ENCODE data around the gene ZAP70. TPM values are rescaled to one million over a fixed set of nuclear protein-coding genes. Genes with fewer than 3 reads are reported as not detected.

The ZAP70 gene
- total and polyA plus RNA-seq, 2 donors (not counting 3 experiments of a cell fraction or from before 2014, with no cell fraction given), result 0.14 TPM; not detected in 1

- Histone ChIP-seq H3K9ac (replicated peaks; ENCODE audit: extremely low read depth, insufficient read depth, low read length) (no peak overlapping the region), H2AFZ (ENCODE audit: low read depth, low read length) (no peak overlapping the region), H3K9me3 (replicated peaks; ENCODE audit: control insufficient read depth, insufficient read depth, low read length) (no peaks in the 10 kb centered on the region), H3K27me3 (ENCODE audit: control insufficient read depth in 2 of 2, insufficient read depth in 2 of 2, low read length in 2 of 2) (no peaks in the 10 kb centered on the region), H3K4me1 (ENCODE audit: control insufficient read depth, extremely low read depth, insufficient read depth, low read length) (no peaks in the 10 kb centered on the region), H3K27ac (ENCODE audit: insufficient read depth, low read depth, low read length) (no peak overlapping the region), H3K4me2 (ENCODE audit: insufficient read depth, low read length) (no peak overlapping the region), H3K79me2 (ENCODE audit: control insufficient read depth, insufficient read depth, low read length) (no peaks in the 10 kb centered on the region), H3K4me3 (replicated peaks in 1 of 3; ENCODE audit: insufficient read depth in 1 of 3, low read depth in 1 of 3, low read length in 3 of 3) (no peak overlapping the region), H3K9me1 (replicated peaks; ENCODE audit: control insufficient read depth, extremely low read depth, insufficient read depth, low read length) (no peaks in the 10 kb centered on the region), H4K20me1 (replicated peaks; ENCODE audit: control insufficient read depth, extremely low read depth, insufficient read depth, low read length) (no peaks in the 10 kb centered on the region), H3K36me3 (ENCODE audit: control insufficient read depth in 2 of 2, extremely low read depth in 1 of 2, insufficient read depth in 2 of 2, low read length in 2 of 2) (no peaks in the 10 kb centered on the region)
- ChIA-PET CTCF (interaction anchor here (1.0 to 9.1 kb wide), 3 partner anchors 14 to 557 kb away, joined by 3 to 68 read pairs (median 4); no protein-coding TSS in a partner anchor), POLR2A (interaction anchor here (0.6 kb wide), 1 partner anchor 20 kb away, joined by 4 read pairs; no protein-coding TSS in a partner anchor)
- intact Hi-C loops (cut with micrococcal nuclease) (no loop called here), dilution Hi-C loops (cut with MboI; ENCODE audit: extremely low pct_ligation_motif_present, low sequenced_read_pairs) (no loop called here)
- FAIRE-seq (no peak), DNase-seq (ENCODE audit: low read depth, low spot score) (no peak)
- TF ChIP-seq MAX (IDR thresholded peaks at IDR 0.05; ENCODE audit: insufficient read depth, insufficient read length) (no peak), GATA2 (IDR thresholded peaks at IDR 0.05; ENCODE audit: insufficient read depth, insufficient read length, low read depth, low read length) (no peak), JUN (IDR thresholded peaks at IDR 0.05; ENCODE audit: borderline replicate concordance, insufficient read depth, insufficient read length, low read depth) (no peak), POLR2A (IDR thresholded peaks at IDR 0.05; ENCODE audit: low read depth, low read length) (no peak)
- BruUV-seq (replicated peaks), result no TSS peak
These were observed 582 bp upstream of the ZAP70 start for GRCh38 chr2:97712693-97713295.

DNA sequence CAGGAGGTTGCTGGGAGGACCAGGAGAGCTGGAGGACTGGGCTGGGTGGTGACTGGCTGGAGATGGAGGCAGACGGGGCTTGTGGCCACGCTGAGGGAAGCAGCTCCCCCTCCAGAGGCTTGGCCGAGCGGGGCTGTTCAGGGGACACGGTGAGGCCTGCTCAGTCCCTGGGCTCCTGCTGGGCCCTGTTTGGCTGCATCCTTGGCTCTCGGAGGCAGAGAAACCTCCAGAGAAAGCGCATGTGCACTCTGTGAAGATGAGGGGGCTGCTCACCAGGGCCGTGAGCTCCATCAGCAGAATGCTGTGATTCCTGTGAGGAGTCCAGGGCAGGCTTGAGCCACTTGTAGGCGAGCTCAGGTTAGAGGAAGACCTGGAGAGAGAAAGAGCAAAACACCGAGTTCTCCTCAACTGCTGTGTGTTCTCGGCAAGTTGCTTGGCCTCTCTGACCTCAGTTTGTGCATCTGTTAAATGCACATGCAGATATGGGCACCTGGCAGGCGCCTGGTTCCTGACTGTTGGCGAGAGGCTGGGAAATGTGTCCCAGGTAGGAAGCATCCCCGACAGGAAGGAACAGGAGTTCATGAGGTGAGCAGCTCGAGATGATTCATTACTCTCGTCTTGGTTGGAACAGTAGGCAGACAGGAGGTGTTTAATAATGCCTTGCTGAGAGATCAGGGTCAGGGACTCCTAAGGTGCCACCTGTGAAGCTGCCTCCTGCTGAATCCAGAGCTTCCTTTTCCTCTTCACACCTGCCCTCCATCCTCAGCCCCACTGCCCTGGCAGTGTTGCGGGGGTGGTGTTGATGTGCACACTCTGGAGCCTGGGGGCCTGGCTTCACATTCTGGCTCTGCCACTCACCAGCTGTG, 941 bp downstream of the ZAP70 start:
- intact Hi-C loops (cut with micrococcal nuclease), result no loop called here
- H3K36me3 ChIP-seq (ENCODE audit: control insufficient read depth in 2 of 2, extremely low read depth in 1 of 2, insufficient read depth in 2 of 2, low read length in 2 of 2), result no peaks in the 10 kb centered on the region
- ChIA-PET POLR2A (no interaction called here), CTCF (interaction anchor here (1.1 to 9.1 kb wide), 6 partner anchors 15 to 671 kb away, joined by 3 to 68 read pairs (median 6); no protein-coding TSS in a partner anchor)
- no peaks in the 10 kb centered on the region for H3K27me3 ChIP-seq (ENCODE audit: control insufficient read depth in 2 of 2, insufficient read depth in 2 of 2, low read length in 2 of 2)
- H3K9me3 ChIP-seq (replicated peaks; ENCODE audit: control insufficient read depth, insufficient read depth, low read length), result no peaks in the 10 kb centered on the region
- H3K4me1 ChIP-seq (ENCODE audit: control insufficient read depth, extremely low read depth, insufficient read depth, low read length), result no peaks in the 10 kb centered on the region
- no peak overlapping the region for H3K9ac ChIP-seq (replicated peaks; ENCODE audit: extremely low read depth, insufficient read depth, low read length)
- H4K20me1 ChIP-seq (replicated peaks; ENCODE audit: control insufficient read depth, extremely low read depth, insufficient read depth, low read length), result no peaks in the 10 kb centered on the region
- H3K4me3 ChIP-seq (replicated peaks in 1 of 3; ENCODE audit: insufficient read depth in 1 of 3, low read depth in 1 of 3, low read length in 3 of 3), result no peak overlapping the region
- dilution Hi-C loops (cut with MboI; ENCODE audit: extremely low pct_ligation_motif_present, low sequenced_read_pairs), result no loop called here
- TF ChIP-seq POLR2AphosphoS5 (IDR thresholded peaks at IDR 0.05; ENCODE audit: insufficient read depth, low read depth, low read length), result no peak
- no peak for TF ChIP-seq EZH2 (IDR thresholded peaks at IDR 0.05; ENCODE audit: borderline replicate concordance, low read depth, low read length, severe bottlenecking)
- no peak for TF ChIP-seq POLR2A (IDR thresholded peaks at IDR 0.05; ENCODE audit: low read depth, low read length)
- TF ChIP-seq, protein P1, sequence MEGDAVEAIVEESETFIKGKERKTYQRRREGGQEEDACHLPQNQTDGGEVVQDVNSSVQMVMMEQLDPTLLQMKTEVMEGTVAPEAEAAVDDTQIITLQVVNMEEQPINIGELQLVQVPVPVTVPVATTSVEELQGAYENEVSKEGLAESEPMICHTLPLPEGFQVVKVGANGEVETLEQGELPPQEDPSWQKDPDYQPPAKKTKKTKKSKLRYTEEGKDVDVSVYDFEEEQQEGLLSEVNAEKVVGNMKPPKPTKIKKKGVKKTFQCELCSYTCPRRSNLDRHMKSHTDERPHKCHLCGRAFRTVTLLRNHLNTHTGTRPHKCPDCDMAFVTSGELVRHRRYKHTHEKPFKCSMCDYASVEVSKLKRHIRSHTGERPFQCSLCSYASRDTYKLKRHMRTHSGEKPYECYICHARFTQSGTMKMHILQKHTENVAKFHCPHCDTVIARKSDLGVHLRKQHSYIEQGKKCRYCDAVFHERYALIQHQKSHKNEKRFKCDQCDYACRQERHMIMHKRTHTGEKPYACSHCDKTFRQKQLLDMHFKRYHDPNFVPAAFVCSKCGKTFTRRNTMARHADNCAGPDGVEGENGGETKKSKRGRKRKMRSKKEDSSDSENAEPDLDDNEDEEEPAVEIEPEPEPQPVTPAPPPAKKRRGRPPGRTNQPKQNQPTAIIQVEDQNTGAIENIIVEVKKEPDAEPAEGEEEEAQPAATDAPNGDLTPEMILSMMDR (IDR thresholded peaks at IDR 0.05; ENCODE audit: extremely low read depth in 1 of 2, insufficient read depth in 1 of 2, low read depth in 1 of 2, low read length in 2 of 2), result no peak
- TF ChIP-seq GATA2 (IDR thresholded peaks at IDR 0.05; ENCODE audit: insufficient read depth, insufficient read length, low read depth, low read length), result no peak
- TF ChIP-seq MAX (IDR thresholded peaks at IDR 0.05; ENCODE audit: insufficient read depth, insufficient read length), result no peak
- TF ChIP-seq JUN (IDR thresholded peaks at IDR 0.05; ENCODE audit: borderline replicate concordance, insufficient read depth, insufficient read length, low read depth), result no peak
- TF ChIP-seq MYC (IDR thresholded peaks at IDR 0.05; ENCODE audit: low read depth, low read length), result no peak
- no peak for TF ChIP-seq FOS (IDR thresholded peaks at IDR 0.05; ENCODE audit: borderline replicate concordance, insufficient read depth, low read length)
- FAIRE-seq (no peak), DNase-seq (ENCODE audit: low read depth, low spot score) (no peak)
- no peak overlapping the region for H2AFZ ChIP-seq (ENCODE audit: low read depth, low read length)
- no peaks in the 10 kb centered on the region for H3K79me2 ChIP-seq (ENCODE audit: control insufficient read depth, insufficient read depth, low read length)
- BruUV-seq (replicated peaks), result no TSS peak
- no peak overlapping the region for H3K27ac ChIP-seq (ENCODE audit: insufficient read depth, low read depth, low read length)
- no peaks in the 10 kb centered on the region for H3K9me1 ChIP-seq (replicated peaks; ENCODE audit: control insufficient read depth, extremely low read depth, insufficient read depth, low read length)
- H3K4me2 ChIP-seq (ENCODE audit: insufficient read depth, low read length), result no peak overlapping the region
